OCI-M1 (cell line): ENCODE measurements around the gene LAYN.

Experiments used
- DNase-seq: peaks from one replicate; lab custom pipeline; 2025; lab: John Stamatoyannopoulos, UW

Gene LAYN

DNA sequence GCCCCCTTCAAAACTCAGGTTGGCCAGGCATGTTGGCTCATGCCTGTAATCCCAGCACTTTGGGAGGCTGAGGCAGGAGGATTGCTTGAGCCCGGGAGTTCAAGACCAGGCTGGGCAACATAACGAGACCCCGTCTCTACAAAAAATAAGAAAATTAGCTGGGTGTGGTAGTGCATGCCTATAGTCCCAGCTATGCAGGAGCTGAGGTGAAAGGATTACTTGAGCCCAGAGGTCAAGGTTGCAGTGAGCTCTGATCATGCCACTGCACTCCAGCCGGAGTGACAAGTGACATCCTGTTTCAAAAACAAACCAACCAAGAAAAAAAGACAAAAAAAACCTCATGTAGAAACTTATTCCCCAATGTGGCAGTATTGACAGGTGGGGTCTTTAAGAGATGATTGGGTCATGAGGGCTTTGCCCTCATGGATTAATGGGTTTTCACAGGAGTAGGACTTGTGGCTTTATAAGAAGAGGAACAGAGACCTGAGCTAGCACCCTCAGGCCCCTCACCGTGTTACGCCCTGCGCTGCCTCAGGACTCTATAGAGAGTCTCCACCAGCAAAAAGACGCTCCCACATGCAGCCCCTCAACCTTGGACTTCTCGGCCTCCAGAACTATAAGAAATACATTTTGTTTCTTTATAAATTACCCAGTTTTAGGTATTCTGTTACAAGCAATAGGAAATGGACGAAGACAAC, 22.3 kb downstream of the LAYN start:
- no peak for DNase-seq

DNA sequence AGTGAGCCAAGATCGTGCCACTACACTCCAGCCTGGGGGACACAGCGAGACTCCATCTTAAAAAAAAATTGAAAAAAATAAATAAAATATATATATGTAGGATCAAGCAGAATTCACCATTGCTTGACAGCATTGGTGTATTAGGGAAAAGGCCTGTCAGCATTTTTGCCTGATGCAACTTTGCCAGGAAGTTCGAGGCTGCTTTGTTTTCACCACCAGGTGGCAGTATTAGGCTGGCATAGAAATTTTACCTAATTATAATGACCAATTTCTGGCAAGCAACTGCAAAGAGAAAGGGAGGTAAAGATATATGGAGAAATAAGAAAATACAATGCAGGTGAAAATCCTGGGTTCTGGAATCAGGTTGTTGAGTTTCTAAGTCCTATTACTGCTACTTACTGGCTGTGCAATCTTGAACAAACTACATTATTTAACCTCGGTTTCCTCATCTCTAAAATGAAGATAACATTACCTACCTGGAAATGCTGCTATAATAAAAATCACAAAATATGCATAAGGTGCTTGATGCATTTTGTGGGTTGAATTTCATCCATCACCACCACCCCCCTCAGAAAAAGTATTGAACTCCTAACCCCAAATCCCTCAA, 24.7 kb downstream of the LAYN start:
- DNase-seq = peak; percentile 95

DNA sequence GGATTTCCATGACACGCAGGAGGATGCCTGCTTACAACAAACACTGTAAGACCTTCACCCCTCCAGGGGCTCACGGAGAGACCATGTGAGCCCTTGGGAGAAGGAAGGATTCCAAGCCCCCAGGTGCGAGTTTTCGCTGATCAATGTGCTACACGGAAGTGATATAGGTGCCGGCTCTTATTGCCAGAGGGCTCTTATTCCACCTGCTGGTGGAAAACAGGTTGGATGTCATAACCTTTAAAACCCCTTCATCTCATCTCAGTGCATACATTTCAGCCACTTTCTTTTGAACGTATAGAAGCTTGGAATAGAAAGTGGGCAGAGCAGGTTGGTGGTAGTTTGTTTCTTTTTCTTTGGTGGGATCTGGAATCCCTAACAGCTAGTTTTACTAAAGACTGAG, 25.8 kb downstream of the LAYN start:
- DNase-seq = no peak

DNA sequence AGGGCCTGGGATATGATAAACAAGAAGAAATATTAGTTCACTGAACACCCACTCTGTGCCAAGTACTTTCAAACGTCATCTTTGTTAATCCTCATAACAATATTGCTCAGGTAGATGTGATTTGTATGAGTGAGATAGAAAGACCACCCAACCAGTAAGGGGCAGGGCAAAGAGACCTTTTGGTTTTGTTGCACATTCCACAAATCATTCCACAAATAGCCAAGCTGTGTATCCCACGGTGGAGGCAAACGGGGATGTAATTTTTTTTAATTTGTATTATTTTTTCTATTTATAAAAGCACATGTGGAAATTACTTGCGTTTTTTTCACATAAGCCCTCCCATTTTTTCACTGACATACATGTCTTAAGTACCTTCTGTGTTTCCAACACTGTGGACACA, 29.0 kb downstream of the LAYN start:
- no peak for DNase-seq

DNA sequence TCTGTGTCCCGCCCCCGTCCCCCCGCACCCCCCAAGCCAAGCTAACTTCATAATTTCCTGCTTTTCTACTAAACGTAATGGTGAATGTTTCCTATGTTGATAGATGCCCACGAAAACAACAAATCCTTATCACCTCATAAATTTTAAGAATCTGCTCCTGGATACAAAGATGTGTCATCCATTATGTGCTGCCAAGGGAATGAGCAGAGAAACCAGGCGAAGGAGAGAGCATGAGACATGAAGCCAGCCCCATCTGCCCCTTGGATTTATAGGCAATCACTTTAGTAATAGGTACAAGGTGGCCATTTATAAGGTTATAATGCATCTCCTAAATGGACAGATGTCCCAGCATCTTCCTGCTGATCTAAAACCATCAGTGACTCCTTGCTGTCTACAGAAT, 30.3 kb downstream of the LAYN start:
- no peak for DNase-seq

DNA sequence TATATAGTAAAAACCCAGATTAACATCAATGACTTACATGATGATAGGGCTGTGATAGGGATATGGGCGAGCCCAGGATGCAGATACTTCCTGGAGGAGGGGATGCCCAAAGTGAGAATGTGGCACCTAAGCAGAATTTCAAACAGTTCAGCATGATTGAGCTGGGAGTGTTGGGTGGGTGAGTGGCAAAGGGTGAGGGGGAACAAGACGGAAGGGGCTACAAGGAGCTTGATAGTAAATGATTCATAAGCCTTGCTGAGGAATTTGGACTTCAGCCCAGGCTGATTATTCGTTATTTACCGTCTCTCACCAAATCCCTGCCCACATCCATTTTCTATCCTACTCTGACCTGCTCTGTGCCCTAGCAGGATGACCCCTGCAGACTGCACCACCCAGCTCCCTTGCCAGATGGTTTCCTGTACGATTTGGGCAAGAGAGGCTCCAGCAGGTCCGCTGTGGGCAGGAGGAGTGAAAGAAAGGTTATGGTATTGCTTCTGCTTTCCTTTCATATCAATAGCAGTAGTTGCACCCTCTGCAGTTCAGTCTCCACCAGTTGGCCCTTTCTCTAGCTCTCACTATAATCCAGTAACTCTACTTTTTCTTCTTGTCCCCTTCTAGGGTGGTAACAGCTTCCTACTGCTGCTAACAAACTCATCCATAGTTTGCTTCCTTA, 31.4 kb downstream of the LAYN start:
- no peak for DNase-seq

DNA sequence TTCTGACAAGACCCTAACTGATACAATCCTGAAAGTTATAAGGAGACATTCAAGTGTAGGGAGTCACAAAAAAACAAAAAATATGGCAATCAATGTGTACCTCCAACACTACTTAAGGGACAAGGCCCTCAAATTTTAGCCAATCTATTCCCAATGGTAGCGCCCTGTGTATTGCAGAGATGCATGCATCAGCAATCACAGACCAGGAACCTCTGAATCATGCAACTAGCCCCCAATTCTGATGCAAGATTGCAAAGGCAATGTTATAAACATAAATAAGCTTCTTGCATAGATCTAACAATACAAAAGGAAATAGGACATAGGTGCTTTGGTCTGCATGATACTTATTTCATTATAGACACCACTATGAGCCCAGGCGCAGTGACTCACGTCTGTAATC, 32.1 kb downstream of the LAYN start:
- no peak for DNase-seq

DNA sequence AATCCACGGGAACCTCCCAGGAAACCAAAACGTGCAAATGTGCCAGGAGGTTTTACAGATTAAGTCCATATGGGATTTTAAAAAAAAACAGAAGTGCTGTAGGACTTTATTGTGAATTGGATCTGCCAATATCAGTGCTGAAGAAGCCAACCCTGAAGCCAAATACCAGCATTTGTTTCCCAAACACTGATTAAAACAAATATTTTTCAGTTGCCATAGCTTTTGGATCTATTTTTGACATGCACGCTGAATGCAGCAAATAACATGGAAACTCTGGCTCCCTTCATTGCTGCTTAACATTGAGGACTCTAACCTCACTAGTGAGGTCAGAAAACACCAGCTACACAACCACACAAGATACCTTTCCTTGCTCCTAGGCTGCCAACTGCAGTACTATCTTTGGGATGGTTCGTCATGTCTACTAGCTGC, 33.3 kb downstream of the LAYN start:
- peak; percentile 50 for DNase-seq

DNA sequence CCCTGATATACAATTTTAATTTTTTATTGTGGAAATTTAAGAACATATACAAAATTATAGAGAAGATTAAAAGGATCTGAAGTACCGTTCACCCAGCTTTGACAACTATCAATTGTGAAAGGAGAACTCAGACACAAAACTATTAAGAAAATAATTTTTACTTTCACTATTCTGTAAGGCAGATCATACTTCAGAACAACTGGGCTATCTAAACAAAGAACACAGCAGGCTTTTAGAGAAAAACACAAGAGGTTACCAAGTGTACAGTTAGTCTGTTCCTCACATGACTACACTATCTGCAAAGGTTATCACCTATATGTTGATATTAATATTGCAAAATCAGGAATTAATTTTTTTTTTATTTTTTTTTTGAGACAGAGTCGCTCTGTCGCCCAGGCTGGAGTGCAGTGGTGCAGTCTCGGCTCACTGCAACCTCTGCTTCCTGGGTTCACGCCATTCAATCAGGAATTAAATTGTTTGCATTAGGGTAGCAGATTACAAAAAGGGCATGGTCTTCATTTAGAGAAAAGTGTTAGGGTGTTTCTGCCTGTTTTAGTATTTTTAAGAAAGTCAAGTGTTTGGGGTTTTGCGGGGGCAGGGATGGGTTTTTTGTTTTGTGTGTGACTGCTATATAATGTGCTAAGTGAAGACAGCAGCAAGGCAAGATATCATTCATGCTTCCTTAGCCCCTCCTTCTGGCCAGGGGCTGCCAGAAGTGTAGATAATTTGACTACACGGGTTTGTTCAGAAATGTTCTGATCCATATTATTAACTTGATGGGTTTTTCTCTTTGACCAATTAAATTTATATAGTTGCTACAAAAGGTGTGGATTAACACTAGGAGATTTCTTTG, 34.1 kb downstream of the LAYN start:
- peak; percentile 75 for DNase-seq

DNA sequence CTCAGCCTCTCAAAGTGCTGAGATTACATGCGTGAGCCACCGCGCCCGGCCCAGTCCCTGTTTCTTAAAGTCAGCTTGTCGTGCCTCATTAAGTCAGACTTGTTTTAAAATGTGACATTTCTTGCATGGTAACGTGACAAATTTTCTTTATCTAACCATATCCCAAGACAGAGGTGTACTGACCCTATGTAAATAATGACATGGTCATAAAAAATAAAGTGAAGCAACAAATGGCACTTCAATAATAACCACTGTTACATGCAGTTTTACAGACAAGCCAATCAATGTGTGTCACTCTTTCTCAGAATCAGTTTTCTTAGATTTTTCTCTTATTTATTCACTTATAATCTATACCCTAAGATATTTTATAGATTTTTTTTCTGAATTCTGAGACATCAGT, 35.2 kb downstream of the LAYN start:
- DNase-seq = no peak

DNA sequence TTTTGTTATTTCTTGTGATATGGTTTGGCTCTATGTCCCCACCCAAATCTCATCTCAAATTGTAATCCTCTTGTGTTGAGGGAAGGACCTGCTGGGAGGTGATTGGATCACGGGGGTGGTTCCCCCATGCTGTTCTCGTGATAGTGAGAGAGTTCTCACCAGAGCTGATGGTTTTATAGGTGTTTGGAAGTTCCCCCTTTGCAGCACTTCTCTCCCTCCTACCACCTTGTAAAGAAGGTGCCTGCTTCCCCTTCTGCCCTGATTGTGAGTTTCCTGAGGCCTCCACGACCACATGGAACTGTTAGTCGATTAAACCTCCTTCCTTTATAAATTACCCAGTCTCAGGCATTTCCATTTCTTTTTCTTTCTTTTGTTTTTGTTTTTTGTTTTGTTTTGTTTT, 37.3 kb downstream of the LAYN start:
- no peak for DNase-seq

DNA sequence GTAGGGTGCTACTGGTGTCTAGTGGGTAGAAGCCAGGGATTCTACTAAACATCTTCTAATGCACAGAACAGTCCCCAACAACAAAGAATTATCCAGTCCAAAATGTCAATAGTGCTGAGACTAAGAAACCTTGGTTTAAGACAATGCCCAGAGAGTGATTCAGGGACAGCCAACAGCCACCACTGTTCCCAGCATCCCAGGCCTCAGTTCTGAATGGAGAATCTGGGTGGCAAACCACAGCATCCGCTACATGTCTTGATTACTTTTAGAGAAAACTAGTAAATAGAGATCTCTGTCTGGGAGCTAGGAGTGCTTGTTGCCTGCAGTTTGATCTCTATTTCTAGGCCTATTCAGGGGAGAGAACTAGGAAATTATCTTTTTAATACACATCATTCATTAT, 40.8 kb downstream of the LAYN start:
- DNase-seq = no peak

DNA sequence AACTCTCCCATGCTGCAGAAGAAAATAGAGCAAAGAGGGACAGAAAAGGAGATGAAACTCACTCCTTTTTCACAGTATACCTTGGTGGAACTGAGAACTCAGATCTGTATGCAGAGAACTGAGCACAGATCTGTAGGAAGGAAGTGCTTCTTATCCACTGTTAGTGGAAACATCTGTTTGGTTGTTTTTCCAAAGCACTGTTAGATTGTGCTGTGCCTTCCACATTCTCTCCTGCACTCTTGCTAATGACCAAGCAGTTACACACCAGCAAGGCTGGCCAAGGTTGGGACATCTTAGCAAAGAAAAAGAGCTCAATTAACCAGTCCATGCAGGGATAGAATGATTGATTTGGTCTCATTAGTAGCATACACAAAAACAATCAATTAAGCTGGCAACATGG, 41.6 kb downstream of the LAYN start:
- peak; percentile 31 for DNase-seq

DNA sequence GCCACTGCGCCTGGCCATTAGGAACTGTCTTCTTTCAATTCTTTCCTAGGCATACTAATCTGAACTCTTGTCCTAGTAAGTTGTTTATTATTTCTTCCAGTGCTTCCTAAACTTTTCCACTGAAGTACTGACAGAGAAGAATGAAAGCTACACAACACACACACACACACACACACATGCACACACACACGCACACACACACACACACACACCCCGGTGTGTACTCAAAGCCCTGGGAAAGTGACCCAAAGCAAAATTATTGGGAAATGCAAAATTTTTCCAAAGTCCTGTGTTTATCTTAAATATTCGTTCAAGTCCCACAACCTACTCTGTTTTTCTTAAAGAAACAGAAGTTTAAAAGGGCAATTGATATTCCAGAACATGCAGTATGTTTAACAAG, 42.4 kb downstream of the LAYN start:
- no peak for DNase-seq

DNA sequence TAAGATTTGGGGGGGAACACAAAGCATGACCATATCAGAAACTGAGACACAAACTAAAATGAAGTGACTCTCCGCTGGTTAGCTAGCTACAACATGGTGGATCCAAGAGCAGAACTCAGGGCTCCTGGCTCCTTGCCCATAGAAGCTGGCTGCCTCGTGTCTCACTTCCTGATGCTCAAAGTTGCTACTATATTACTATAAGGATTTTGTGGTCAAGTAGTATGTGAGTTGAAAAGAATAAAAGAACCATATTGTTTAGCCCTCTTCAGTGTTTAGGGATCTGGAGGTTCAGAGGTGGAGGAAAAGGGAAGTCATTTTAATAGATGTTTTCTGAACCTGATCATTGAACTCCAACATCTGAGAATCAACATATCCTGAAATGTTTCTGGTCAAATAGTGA, 44.9 kb downstream of the LAYN start:
- DNase-seq = peak; percentile 27

DNA sequence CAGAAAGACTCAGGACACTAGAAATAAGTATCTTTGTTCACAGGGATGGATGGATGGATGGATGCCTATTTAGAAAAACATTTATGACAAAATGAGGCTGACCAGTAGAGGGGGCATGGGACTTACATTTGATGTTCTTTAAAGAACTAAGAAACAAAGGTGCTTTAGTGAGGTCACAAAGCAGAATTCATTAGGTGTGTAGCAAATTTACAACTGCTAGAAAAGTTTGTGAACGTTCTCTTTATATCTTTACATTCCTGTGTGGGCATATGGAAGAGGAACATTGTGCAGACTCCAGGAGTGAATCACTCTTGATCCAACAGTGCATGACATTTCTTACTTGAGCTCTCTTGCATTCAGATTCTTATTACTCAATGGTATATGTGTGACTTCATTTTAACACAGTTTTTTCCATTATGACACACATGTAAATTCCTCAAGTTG, 45.9 kb downstream of the LAYN start:
- DNase-seq = peak; percentile 86

DNA sequence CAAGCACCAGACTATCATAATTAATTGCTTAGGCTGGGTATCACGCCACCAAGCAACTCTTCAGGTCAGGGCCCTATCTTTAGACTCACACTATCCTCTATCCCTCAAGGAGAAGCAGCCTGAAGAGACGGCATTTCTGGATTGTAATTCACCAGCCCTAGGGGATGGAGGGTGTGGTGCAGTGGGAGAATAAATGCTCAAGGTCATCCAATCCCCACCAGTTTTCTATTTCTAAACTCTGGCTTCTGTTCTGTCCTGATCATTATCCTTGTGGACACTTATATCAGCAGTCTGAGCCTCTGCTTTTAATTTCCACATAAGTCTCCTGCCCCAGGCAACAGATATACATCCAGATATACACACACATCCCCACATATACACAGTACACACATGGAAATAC, 48.6 kb downstream of the LAYN start:
- DNase-seq = no peak

DNA sequence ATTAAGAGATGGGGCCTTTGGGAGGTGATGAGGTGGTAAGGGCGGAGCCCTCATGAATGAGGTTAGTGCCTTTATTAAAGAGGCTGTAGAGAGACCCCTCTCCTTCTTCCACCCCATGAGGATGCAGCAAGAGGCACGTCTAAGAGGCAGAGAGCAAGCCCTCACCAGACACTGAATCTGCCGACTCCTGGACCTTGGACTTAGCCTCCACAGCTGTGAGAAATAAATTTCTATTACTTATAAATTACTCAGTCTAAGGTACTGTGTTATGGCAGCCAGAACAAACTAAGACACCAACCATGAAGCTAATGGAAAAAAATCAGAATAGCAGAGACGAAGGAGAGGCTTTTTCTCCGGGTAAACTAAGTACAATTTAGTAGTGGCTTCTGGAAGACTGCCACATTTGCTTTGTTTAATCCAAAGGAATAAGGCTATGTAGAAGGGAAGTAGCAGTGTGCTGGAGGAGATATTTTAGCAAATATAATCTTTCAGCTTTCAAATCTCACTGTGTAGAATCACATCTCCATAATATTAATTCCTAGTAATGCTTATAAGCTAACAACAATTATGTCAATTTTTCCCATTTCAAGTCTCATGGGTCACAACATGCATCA, 49.5 kb downstream of the LAYN start:
- DNase-seq = no peak

DNA sequence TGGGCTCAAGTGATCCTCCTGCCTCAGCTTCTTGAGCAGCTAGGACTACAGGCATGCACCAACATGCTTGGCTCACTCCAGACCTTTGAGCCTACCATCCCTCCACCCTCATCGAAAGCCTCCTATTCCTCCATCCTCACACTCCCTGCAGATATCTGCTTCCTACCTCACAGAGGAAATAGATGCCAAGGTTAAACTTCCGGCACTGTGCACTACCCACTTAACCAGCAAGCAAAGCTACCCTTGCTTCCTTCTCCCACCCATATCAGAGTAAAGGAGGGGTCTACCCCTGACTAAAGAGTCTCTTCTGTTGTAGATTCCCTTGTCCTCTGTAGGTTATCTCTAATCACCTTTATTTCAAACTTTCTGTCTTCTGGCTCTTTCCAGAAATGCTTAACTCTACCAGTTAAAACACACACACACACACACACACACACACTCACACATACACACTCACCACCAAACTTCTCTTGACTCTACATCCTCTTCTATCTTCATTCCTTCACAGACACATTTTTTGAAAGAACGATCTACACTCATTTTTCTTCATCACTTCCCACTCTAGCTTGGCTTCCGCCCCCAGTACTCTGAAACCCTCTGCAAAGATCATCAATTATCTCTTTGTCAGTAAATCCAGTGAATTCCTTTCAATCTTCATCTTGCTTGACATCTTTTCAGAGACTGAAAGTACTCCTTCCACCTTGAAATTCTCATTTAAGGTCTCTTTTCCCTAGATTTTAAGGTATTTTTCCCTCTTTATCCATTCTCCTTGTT, 50.9 kb downstream of the LAYN start:
- DNase-seq = no peak

DNA sequence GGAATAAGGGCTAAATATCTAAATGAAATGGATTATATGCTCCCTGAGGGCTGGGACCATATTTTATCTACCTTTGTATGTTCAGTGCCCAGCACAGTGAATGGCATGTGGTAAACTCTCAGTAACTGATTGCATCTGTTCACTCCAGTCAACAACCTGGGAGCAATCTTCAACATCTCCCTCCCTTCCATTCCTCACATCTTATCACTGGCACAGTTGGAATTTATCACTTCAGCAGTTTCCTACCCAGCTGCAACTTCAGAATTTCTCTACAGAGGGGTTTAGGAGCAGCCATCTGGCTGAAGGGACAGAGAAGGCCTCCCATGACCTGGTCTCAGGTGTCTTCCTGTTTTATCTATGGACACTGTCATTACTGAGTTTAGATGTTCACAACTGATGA, 52.0 kb downstream of the LAYN start:
- no peak for DNase-seq

DNA sequence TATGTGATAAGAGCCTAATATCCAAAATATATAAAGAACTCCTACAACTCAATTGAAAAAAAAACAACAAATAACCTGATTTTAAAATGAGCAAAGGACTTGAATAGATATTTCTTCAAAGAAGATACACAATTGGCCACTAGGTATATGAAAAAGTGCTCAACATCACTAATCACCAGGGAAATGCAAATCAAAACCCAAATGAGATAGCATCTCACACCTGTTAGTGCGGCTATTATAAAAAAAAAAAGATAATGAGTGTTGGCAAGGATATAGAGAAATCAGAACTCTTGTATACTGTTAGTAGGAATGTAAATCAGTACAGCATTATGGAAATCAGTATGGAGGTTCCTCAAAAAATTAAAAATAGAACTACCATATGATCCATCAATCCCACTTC, 55.8 kb downstream of the LAYN start:
- no peak for DNase-seq
